Stomach smooth muscle (tissue), 2 donors: ENCODE results near the gene SPECC1L.

Source experiments
- H3K27ac ChIP-seq: one replicate; pipeline ENCODE4 v1.7.0; 2013; ENCODE audit warnings: mild to moderate bottlenecking, low read length, inconsistent platforms
- H3K27me3 ChIP-seq, 2 donors: one replicate each; pipeline ENCODE4 v1.7.0; 2013; ENCODE audit warnings: low read length in 2 of 2; ENCODE audit not compliant: insufficient read depth in 2 of 2, control insufficient read depth in 1 of 2
- H3K36me3 ChIP-seq, 2 donors: one replicate each; pipeline ENCODE4 v1.7.0; 2013; ENCODE audit warnings: low read length in 2 of 2; ENCODE audit not compliant: control insufficient read depth in 2 of 2, insufficient read depth in 2 of 2
- H3K4me1 ChIP-seq: one replicate; pipeline ENCODE4 v1.7.0; 2013; ENCODE audit warnings: low read length; ENCODE audit not compliant: control insufficient read depth, insufficient read depth
- H3K4me3 ChIP-seq, 2 donors: one replicate each; pipeline ENCODE4 v1.7.0; 2013; ENCODE audit warnings: low read length in 2 of 2
- H3K9ac ChIP-seq, 2 donors: one replicate each; pipeline ENCODE4 v1.7.0; 2013; ENCODE audit warnings: low read length in 2 of 2, mild to moderate bottlenecking in 1 of 2
- H3K9me3 ChIP-seq, 2 donors: one replicate each; pipeline ENCODE4 v1.7.0; 2013; ENCODE audit warnings: low read length in 2 of 2; ENCODE audit not compliant: control insufficient read depth in 2 of 2
- donor health status: healthy.
- donor health status: Pancreatic carcinoma.

The SPECC1L gene

GRCh38 chr22:24324137-24324536 lies 53.5 kb downstream of the SPECC1L start:
- H3K4me1 ChIP-seq = no peaks in the 10 kb centered on the region
- no peak overlapping the region for H3K9ac ChIP-seq
- H3K27me3 ChIP-seq = no peaks in the 10 kb centered on the region
- no peak overlapping the region for H3K4me3 ChIP-seq
- H3K27ac ChIP-seq = no peak overlapping the region
- H3K9me3 ChIP-seq = no peaks in the 10 kb centered on the region
- peaks cover 16% of the 10 kb centered on the region in 2 donors for H3K36me3 ChIP-seq

GRCh38 chr22:24325105-24325757 lies 54.6 kb downstream of the SPECC1L start:
- H3K4me1 ChIP-seq = no peaks in the 10 kb centered on the region
- H3K9me3 ChIP-seq = no peaks in the 10 kb centered on the region
- no peak overlapping the region for H3K4me3 ChIP-seq
- H3K9ac ChIP-seq = no peak overlapping the region
- no peaks in the 10 kb centered on the region for H3K27me3 ChIP-seq
- H3K27ac ChIP-seq = no peak overlapping the region
- H3K36me3 ChIP-seq = peaks cover 16 to 21% of the 10 kb centered on the region in 2 donors

- no peaks in the 10 kb centered on the region for H3K27me3 ChIP-seq
- H3K27ac ChIP-seq = no peak overlapping the region
- no peak overlapping the region for H3K9ac ChIP-seq
- H3K9me3 ChIP-seq = no peaks in the 10 kb centered on the region
- no peak overlapping the region for H3K4me3 ChIP-seq
- H3K36me3 ChIP-seq = peaks cover 16 to 24% of the 10 kb centered on the region in 2 donors
- H3K4me1 ChIP-seq = no peaks in the 10 kb centered on the region
Measured at GRCh38 chr22:24326266-24326665, 55.6 kb downstream of the SPECC1L start.

GRCh38 chr22:24327832-24328231 lies 57.2 kb downstream of the SPECC1L start:
- Histone ChIP-seq H3K9ac (no peak overlapping the region), H3K4me1 (no peaks in the 10 kb centered on the region), H3K4me3 (no peak overlapping the region), H3K27me3 (no peaks in the 10 kb centered on the region), H3K36me3 (peaks cover 13 to 15% of the 10 kb centered on the region in 2 donors), H3K9me3 (no peaks in the 10 kb centered on the region), H3K27ac (no peak overlapping the region)

- Histone ChIP-seq H3K27ac (no peak overlapping the region), H3K36me3 (peaks cover 15 to 18% of the 10 kb centered on the region in 2 donors)
Measured at GRCh38 chr22:24329453-24329852, 58.8 kb downstream of the SPECC1L start.

GRCh38 chr22:24330636-24331035 lies 60.0 kb downstream of the SPECC1L start:
- Histone ChIP-seq H3K36me3 (peaks cover 26 to 27% of the 10 kb centered on the region in 2 donors), H3K27ac (no peak overlapping the region)

More at GRCh38 chr22:24329453-24329852, 58.8 kb downstream of the SPECC1L start:
- Histone ChIP-seq H3K4me1 (no peaks in the 10 kb centered on the region), H3K9ac (no peak overlapping the region), H3K27me3 (no peaks in the 10 kb centered on the region), H3K9me3 (no peaks in the 10 kb centered on the region), H3K4me3 (no peak overlapping the region)

GRCh38 chr22:24331468-24332440 lies 61.1 kb downstream of the SPECC1L start:
- Histone ChIP-seq H3K27ac (no peak overlapping the region), H3K9me3 (no peaks in the 10 kb centered on the region), H3K36me3 (peaks cover 26 to 27% of the 10 kb centered on the region in 2 donors), H3K4me3 (no peak overlapping the region), H3K4me1 (no peaks in the 10 kb centered on the region), H3K9ac (no peak overlapping the region), H3K27me3 (no peaks in the 10 kb centered on the region)

More at GRCh38 chr22:24330636-24331035, 60.0 kb downstream of the SPECC1L start:
- Histone ChIP-seq H3K27me3 (no peaks in the 10 kb centered on the region), H3K4me1 (no peaks in the 10 kb centered on the region), H3K9me3 (no peaks in the 10 kb centered on the region), H3K9ac (no peak overlapping the region), H3K4me3 (no peak overlapping the region)

- peaks cover 28 to 33% of the 10 kb centered on the region in 2 donors for H3K36me3 ChIP-seq
- no peak overlapping the region for H3K27ac ChIP-seq
Measured at GRCh38 chr22:24333301-24333700, 62.7 kb downstream of the SPECC1L start.

GRCh38 chr22:24335496-24335895 lies 64.9 kb downstream of the SPECC1L start:
- no peaks in the 10 kb centered on the region for H3K27me3 ChIP-seq
- H3K4me1 ChIP-seq = no peaks in the 10 kb centered on the region
- H3K9ac ChIP-seq = no peak overlapping the region
- no peaks in the 10 kb centered on the region for H3K9me3 ChIP-seq
- H3K36me3 ChIP-seq = peaks cover 31 to 39% of the 10 kb centered on the region in 2 donors
- H3K27ac ChIP-seq = no peak overlapping the region
- H3K4me3 ChIP-seq = no peak overlapping the region

More at GRCh38 chr22:24333301-24333700, 62.7 kb downstream of the SPECC1L start:
- Histone ChIP-seq H3K4me1 (no peaks in the 10 kb centered on the region), H3K9me3 (no peaks in the 10 kb centered on the region), H3K9ac (no peak overlapping the region), H3K4me3 (no peak overlapping the region), H3K27me3 (no peaks in the 10 kb centered on the region)

- H3K27ac ChIP-seq = no peak overlapping the region
- no peaks in the 10 kb centered on the region for H3K27me3 ChIP-seq
- no peaks in the 10 kb centered on the region for H3K4me1 ChIP-seq
- no peaks in the 10 kb centered on the region for H3K9me3 ChIP-seq
- no peak overlapping the region for H3K4me3 ChIP-seq
- no peak overlapping the region for H3K9ac ChIP-seq
- H3K36me3 ChIP-seq = peaks cover 34 to 42% of the 10 kb centered on the region in 2 donors
Measured at GRCh38 chr22:24337894-24338645, 67.4 kb downstream of the SPECC1L start.
